ENCODE data around the gene PKIB. TPM values are rescaled to one million over a fixed set of nuclear protein-coding genes. Genes with fewer than 3 reads are reported as not detected.

PKIB gene
- polyA plus RNA-seq, 2 of the 4 experiments (the other 2 are of a cell fraction) = 0.37 to 1.5 TPM

GRCh38 chr6:122604676-122605075 lies 5.5 kb upstream of the PKIB start (continued):
- TF ChIP-seq, protein P1, sequence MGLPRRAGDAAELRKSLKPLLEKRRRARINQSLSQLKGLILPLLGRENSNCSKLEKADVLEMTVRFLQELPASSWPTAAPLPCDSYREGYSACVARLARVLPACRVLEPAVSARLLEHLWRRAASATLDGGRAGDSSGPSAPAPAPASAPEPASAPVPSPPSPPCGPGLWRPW (IDR thresholded peaks at IDR 0.05) = no peak
- TF ChIP-seq HEYL (CRISPR knock-in tag; IDR thresholded peaks at IDR 0.05) = no peak
- no peak for TF ChIP-seq RCOR1 (IDR thresholded peaks at IDR 0.05; ENCODE audit: low read depth, low read length)
- TF ChIP-seq, protein P2, sequence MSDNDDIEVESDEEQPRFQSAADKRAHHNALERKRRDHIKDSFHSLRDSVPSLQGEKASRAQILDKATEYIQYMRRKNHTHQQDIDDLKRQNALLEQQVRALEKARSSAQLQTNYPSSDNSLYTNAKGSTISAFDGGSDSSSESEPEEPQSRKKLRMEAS (IDR thresholded peaks at IDR 0.05) = no peak
- TF ChIP-seq RNF2 (IDR thresholded peaks at IDR 0.05; ENCODE audit: borderline replicate concordance, low read depth) = no peak
- TF ChIP-seq MAFK (IDR thresholded peaks at IDR 0.05; ENCODE audit: partially characterized antibody) = no peak
- no peak for TF ChIP-seq ESRRA (IDR thresholded peaks at IDR 0.05; ENCODE audit: borderline replicate concordance, low read length)

DNA sequence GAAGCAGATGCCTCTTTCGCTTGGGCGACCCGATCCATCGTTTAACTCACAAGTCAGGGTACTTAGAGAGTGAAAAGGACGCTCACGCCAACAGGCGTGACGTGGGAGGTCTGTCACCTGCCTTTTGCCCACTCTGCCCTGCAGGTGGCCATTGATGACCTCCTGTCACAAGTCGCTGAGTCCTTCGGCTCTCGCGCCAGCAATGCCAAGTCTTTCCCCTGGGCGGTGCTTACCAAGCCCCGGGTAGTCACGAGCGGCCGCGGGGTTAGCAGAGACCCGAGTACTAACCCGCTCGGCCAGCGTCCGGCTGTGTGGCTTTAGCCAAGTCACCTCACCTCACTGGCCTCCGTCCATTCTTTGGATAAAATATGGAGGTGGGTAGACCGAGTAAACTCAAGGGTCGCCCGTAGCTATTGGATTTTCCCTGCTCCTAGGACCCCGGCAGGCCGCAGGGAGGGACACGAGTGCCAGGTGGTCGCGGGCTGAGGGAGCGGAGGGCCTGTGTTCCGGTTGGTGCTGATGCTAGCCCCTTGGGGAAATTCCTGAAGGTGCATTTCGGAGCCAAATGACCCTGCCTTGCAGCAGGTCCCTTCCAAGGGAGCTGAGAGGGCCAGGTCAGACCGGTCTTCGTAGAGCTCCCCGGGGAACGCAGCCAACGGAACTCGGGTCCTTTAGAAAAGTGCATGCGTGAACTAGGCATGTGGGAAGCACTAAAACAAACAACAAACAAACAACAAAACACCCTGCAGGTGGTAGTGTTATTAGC lies 668 bp downstream of the PKIB start:
- H3K4me1 ChIP-seq = no peaks in the 10 kb centered on the region
- peak overlapping the region; percentile 59 for H3K4me3 ChIP-seq
- peak; percentile 81 to 86 for ATAC-seq
- TF ChIP-seq ZFP36 (IDR thresholded peaks at IDR 0.05; ENCODE audit: borderline replicate concordance, partially characterized antibody) (no peak), MAZ (IDR thresholded peaks at IDR 0.05; ENCODE audit: borderline replicate concordance, low read depth, low read length) (no peak), EHMT2 (IDR thresholded peaks at IDR 0.05; ENCODE audit: low read depth) (no peak), FOXS1 (CRISPR knock-in tag; IDR thresholded peaks at IDR 0.05) (no peak), PHF8 (IDR thresholded peaks at IDR 0.05; ENCODE audit: borderline replicate concordance, low read depth) (no peak), ZC3H11A (IDR thresholded peaks at IDR 0.05) (no peak), SREBF2 (IDR thresholded peaks at IDR 0.05) (no peak), HOXB5 (CRISPR knock-in tag; IDR thresholded peaks at IDR 0.05) (no peak), TP53 (CRISPR knock-in tag; IDR thresholded peaks at IDR 0.05) (no peak), FOSL2 (IDR thresholded peaks at IDR 0.05) (no peak), FOSL2 (CRISPR knock-in tag; IDR thresholded peaks at IDR 0.05) (no peak), BHLHE40 (IDR thresholded peaks at IDR 0.05; ENCODE audit: low read depth, low read length) (no peak), RAD21 (conservative IDR thresholded peaks at IDR 0.05 in 1 of 2, IDR thresholded peaks at IDR 0.05 in 1 of 2) (no peak)
- TF ChIP-seq, protein P2 (IDR thresholded peaks at IDR 0.05) = no peak
- TF ChIP-seq, protein P3, sequence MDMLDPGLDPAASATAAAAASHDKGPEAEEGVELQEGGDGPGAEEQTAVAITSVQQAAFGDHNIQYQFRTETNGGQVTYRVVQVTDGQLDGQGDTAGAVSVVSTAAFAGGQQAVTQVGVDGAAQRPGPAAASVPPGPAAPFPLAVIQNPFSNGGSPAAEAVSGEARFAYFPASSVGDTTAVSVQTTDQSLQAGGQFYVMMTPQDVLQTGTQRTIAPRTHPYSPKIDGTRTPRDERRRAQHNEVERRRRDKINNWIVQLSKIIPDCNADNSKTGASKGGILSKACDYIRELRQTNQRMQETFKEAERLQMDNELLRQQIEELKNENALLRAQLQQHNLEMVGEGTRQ (IDR thresholded peaks at IDR 0.05) = no peak
- TF ChIP-seq, protein P4, sequence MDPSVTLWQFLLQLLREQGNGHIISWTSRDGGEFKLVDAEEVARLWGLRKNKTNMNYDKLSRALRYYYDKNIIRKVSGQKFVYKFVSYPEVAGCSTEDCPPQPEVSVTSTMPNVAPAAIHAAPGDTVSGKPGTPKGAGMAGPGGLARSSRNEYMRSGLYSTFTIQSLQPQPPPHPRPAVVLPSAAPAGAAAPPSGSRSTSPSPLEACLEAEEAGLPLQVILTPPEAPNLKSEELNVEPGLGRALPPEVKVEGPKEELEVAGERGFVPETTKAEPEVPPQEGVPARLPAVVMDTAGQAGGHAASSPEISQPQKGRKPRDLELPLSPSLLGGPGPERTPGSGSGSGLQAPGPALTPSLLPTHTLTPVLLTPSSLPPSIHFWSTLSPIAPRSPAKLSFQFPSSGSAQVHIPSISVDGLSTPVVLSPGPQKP (IDR thresholded peaks at IDR 0.05; ENCODE audit: low read depth, low read length) = no peak
- FAIRE-seq = no peak
- peak overlapping the region; percentile 100 for H3K4me2 ChIP-seq
- WGBS (ENCODE audit: missing lambda C conversion rate) = 14% methylated on average over 31 of the region's 42 CpGs
- POLR2A ChIA-PET = no interaction called here
- CTCF ChIA-PET = interaction anchor here (1.2 kb wide), 1 partner anchor 31 kb away, joined by 3 read pairs; no protein-coding TSS in a partner anchor
- H3K9me3 ChIP-seq = no peaks in the 10 kb centered on the region
- no peak overlapping the region; a peak in 1 of 6 replicates for H3K27ac ChIP-seq
- peak; percentile 28 to 31 for DNase-seq (ENCODE audit: low read depth in 1 of 2, low spot score in 1 of 2)

GRCh38 chr6:122612838-122613237 lies 2.6 kb downstream of the PKIB start:
- ATAC-seq (no peak), DNase-seq (ENCODE audit: low read depth in 1 of 2, low spot score in 1 of 2) (no peak), FAIRE-seq (no peak)
- H3K9me3 ChIP-seq = no peaks in the 10 kb centered on the region
- no peak overlapping the region for H3K27ac ChIP-seq
- CTCF ChIA-PET = no interaction called here
- H3K4me3 ChIP-seq = no peak overlapping the region
- H3K4me1 ChIP-seq = no peaks in the 10 kb centered on the region
- no peak overlapping the region for H3K4me2 ChIP-seq
- 16% methylated on average over 3 of the region's 3 CpGs for WGBS (ENCODE audit: missing lambda C conversion rate)
- POLR2A ChIA-PET = no interaction called here
- TF ChIP-seq POLR2AphosphoS2 (conservative IDR thresholded peaks at IDR 0.05; ENCODE audit: low read length) = no peak
- no peak for TF ChIP-seq EHMT2 (IDR thresholded peaks at IDR 0.05; ENCODE audit: low read depth)
- TF ChIP-seq, protein P5, sequence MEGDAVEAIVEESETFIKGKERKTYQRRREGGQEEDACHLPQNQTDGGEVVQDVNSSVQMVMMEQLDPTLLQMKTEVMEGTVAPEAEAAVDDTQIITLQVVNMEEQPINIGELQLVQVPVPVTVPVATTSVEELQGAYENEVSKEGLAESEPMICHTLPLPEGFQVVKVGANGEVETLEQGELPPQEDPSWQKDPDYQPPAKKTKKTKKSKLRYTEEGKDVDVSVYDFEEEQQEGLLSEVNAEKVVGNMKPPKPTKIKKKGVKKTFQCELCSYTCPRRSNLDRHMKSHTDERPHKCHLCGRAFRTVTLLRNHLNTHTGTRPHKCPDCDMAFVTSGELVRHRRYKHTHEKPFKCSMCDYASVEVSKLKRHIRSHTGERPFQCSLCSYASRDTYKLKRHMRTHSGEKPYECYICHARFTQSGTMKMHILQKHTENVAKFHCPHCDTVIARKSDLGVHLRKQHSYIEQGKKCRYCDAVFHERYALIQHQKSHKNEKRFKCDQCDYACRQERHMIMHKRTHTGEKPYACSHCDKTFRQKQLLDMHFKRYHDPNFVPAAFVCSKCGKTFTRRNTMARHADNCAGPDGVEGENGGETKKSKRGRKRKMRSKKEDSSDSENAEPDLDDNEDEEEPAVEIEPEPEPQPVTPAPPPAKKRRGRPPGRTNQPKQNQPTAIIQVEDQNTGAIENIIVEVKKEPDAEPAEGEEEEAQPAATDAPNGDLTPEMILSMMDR (IDR thresholded peaks at IDR 0.05) = no peak
- TF ChIP-seq SREBF2 (IDR thresholded peaks at IDR 0.05) = no peak
- TF ChIP-seq, protein P6, sequence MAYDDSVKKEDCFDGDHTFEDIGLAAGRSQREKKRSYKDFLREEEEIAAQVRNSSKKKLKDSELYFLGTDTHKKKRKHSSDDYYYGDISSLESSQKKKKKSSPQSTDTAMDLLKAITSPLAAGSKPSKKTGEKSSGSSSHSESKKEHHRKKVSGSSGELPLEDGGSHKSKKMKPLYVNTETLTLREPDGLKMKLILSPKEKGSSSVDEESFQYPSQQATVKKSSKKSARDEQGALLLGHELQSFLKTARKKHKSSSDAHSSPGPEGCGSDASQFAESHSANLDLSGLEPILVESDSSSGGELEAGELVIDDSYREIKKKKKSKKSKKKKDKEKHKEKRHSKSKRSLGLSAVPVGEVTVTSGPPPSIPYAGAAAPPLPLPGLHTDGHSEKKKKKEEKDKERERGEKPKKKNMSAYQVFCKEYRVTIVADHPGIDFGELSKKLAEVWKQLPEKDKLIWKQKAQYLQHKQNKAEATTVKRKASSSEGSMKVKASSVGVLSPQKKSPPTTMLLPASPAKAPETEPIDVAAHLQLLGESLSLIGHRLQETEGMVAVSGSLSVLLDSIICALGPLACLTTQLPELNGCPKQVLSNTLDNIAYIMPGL (CRISPR knock-in tag; IDR thresholded peaks at IDR 0.05; ENCODE audit: borderline replicate concordance) = no peak
- no peak for TF ChIP-seq JUN (IDR thresholded peaks at IDR 0.05)
- no peak for TF ChIP-seq CEBPB (IDR thresholded peaks at IDR 0.05)
- no peak for TF ChIP-seq BHLHE40 (IDR thresholded peaks at IDR 0.05; ENCODE audit: low read depth, low read length)
- TF ChIP-seq CBX2 (IDR thresholded peaks at IDR 0.05; ENCODE audit: borderline replicate concordance, low read depth) = no peak

Data from A549 (cell line).